NCI-H82 treated with DMSO at 0.1 percent for 48 hours (cell line): Measurements from ENCODE around the gene CSMD2.

ENCODE experiments used
- DNase-seq: peaks from one replicate; lab custom pipeline; 2025; ENCODE audit not compliant: unreplicated experiment; lab: John Stamatoyannopoulos, UW

Gene CSMD2

DNA sequence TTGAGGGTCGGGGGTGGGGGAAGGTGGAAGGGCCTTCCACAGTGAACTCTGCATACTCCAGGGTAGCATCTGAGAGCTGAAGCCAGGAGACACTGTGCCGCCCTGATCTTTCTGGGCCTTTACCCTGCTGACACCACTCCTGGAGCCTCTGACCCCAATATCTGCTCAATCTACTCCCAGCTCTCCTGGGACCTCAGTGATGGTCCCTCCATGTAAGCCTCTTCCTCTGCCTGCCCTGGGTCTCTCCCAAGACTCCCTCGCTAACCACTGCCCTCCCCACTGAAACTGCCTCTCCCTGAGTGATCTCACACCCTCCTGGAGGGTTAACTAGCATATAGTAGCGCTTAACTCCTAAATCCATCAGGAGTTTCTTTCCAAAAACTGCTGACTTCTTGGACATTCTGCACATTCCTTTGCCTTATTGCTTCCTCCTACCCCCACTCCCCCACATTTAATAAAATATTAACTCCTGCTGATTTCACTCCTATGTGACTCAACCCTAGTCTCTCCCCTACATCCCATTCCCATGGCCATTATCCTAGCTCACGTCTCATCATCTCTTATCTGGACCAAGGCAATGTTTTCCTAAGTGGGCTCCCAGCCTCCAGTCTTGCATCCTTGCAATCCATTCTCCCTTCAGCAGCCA is 155.6 kb downstream of the CSMD2 start:
- DNase-seq = no peak

DNA sequence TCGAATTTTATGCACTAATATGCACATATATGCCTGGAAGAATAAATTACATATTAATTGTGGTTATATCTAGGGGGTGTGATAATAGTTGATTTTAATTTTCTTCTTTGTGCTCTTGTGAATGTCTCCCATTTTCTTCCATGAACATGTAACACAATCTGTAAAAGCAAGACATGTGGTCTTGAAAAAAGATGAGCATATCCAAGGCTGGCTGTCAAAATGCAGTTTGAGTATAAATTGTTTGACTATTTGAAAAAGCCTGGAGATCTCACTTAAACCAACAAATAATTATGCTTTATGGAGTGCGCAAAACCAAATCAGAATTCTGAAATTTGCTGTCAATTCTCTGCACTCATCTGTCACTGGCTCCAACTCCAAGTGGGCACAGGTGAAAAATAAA is 157.3 kb downstream of the CSMD2 start:
- no peak for DNase-seq

DNA sequence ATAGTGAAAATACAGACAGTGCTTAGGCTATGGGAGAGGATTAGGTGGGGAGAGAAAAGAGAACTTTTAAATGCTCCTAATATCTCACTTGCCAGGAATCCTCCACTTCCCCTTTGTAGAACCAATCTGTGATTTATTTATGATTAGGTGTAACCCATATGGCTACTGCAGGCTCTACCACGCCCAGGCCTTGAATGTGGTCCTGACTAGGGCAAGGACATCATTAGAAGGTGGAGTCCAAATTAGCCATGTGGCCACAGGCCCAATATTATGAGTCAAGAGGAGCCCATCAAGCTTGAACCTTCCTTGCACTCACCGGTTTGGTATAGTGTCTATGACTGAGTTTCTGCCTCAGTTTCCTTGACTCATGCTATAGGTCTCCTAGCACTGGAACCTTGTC is 159.7 kb downstream of the CSMD2 start:
- no peak for DNase-seq

DNA sequence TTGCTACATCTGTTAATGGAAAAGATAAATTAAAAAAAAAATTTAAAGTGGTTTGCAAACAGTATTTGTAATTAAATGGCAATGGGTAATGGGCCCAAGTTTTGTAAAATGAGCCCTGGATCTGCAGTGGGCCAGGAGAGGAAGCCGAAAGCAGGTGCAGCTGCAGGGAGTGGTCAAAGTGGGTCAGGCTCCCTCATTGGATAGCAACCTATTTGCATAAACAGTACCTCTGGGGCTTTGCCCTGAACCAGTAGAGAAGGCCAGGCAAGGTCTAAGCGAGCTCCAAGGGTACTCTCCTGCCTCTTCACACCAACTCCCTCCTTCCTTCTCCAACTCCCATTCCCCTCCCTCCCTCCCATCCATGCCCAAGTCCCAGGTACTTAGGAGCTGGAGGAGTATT is 162.2 kb downstream of the CSMD2 start:
- no peak for DNase-seq

DNA sequence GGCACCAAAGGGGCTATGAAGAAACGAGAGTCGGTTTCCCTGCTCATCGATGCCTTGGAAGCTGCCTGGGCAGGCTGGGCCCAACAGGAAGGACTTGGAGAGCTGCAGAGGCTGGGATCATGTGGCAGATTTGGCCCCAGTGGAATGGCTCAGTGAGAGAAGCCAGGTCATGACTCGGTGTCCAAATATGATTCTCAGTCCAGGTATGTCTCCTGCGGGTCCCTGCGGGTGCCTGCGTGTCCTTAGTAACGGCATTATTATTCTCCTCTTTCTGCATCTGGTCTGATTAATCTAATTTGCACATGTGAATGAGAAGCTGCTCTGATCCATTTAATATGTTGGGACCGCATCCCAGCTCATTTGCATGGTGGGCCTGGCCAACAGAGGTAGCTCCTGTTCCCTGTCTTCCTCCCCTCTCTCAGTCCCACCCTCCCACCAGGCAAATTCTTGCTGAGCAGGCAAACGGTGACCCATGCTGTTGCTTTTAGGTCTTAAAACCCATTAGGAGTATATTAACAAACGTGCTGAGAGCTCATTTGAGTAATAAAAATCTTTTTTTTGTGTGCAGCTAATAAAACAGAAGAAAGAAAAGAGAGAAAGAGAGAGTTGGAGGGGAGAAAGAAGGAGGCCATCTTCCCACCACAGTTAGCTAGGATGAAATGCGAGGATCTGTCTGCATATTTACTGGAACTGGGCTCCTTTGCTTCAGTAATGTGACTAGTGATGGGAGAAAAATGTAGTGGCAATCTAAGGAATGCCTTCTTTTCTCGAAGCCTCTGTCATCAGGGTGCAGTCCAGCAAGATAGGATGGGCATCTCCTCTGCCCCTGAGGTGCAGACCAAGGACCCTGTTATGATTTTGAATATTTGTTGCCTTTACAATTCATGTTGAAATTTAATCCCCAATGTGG is 167.6 kb downstream of the CSMD2 start:
- peak; percentile 69 for DNase-seq

DNA sequence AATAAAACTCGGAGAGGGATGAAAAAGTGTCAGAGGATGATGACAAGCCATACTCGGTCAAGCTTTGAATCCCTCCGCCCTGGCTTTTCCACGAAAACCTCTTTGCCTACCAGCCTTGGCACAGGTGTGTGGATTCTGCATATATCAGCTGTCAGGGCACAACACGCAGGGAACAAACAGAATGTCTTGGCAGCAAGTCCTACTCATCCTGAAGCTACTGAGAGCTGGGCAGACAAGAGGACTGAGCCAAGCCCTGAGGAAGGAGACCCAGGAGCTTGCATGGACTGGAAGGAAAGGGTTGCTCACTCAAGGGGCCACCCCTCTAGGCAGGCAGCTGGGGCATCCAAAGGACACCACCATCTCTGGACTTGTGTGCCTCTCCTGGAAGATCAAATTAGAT is 168.7 kb downstream of the CSMD2 start:
- DNase-seq = no peak

DNA sequence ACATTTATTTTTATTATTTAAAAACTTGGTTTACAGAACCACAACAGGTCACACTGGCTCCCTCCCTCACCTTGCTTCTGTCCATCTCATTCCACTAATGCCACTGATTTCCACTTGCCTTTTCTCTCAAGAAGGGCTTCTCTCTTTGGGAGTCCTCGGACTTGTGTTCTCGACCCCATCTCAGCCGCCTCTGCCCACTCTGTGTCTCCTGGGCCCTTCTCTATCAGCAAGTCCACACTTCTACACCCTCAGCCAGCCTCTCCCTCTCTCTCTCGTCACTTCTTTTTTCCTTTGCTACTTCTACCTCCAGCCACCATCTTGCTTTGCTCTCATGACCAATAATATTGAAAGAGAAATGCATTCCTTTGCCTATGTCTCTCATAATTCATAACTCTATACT is 171.7 kb downstream of the CSMD2 start:
- DNase-seq = no peak

DNA sequence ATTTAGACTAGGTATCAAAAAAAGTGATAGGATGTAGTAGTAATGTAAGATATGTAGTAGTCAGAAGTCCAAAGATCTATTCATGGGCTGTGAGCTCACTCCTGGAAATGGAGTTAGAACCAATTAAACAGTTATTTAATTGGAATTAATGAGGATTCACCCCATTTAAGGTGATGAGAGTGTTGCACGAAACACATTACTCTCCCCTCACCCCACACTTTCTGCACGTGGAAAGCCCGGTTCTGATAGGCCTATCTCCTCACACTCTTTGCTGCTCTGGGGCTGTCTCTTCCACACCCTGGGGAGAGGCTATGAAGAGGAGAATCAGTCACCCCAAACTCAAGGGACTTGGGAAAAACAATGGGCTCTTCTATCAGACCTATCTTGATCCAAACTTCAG is 174.7 kb downstream of the CSMD2 start:
- DNase-seq = no peak

DNA sequence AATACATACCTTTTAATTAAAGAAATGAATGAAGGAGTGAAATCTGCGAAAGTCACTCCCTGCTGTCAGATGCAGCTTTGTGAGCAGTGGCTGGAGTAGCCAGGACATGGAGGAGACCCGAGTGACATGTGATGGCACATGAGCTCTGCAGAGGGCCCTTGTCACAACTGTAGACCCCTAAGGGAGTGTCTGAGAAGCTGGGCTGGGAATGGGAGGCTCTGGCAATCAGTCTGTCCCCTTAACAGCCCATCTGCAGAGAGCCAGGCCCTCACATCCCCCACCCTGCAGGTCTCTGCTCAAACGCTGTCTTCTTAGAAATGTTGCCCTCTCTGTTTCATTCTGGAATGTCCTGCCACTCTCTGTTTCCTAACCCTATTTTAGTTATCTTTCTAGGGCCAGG is 176.9 kb downstream of the CSMD2 start:
- DNase-seq = no peak

DNA sequence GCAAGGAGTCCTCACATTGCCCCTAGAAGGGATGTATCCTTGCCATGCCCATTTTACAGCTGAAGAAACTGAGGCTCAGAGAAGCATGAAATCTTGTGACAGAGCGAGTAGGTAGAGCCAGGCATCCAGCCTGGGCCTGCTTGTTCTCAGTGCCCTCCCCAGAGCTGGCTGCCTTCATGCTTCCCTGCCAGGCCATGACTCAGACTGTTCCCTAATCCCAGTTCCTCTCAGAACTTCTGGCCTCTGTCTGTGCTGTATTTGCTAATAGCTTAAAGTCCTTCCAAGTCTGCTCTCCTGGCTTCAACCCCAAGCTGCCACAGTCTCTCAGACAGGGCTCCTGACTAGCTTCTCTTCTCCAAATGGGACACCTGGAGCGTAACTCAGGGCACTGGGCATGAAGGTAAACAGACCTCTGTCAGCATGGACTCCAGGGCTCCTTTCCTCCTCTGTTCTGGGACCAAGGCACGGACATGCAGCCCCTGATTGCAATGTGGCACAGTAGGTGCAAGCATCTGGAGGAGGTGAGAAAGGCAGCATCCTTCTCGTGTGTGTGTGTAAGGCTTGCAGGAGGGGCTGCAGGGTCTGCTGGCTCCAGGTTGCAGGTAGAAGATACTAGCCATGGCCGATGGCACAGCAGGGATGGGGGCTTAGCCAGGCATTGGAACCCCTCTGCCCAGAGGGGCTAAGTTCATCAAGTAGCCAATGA is 178.5 kb downstream of the CSMD2 start:
- DNase-seq = no peak

DNA sequence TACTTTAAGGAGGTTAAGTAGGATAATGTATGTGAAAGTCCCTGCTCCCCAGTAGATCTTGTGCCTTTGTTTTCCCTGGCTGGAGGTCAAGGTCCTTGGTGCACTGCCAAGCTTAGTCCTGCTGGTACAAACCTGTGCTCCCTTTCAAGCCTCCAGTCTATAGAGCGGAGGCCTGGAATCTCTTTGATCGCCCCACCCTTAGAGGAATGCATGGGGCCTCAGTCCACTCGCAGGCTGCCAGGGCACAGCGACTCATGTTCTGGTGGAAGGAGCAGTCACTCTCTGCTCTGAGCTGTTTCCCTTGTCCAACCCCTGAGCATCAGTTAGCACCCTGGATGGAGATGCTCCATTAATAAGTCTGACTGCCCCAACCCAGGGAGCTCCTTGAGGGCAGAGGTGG is 179.4 kb downstream of the CSMD2 start:
- DNase-seq = no peak

DNA sequence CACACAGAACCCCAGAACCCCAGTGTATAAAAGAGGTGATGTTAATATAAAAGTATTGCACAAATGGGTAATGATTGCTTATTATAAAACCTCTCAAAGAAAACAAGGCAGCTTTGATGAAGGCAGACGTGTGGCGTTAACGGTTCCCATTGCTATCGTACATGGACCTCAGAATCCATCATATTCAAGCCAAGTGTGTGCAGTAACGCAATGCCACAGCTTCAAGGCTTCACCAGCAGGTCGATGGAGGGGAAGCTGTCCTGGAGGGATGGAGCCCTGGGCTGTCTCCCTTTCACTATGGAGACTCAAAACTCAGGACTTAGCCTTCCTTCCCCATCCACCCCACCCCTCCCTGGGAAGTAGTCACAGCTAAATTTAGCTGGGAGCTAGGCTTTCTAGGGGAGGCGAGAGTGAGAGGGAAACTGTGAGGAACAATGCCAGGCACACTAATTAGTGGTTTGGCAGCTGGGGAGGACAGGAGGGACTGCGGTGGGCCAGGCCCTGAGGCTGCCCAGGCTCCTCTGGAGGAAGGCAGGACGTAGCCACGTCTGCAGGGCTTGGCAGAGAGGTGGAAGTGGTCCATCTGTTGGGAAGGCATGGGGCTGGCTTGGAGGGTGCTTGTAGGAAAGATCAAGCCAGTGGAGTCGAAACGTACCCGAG is 180.0 kb downstream of the CSMD2 start:
- DNase-seq = no peak

DNA sequence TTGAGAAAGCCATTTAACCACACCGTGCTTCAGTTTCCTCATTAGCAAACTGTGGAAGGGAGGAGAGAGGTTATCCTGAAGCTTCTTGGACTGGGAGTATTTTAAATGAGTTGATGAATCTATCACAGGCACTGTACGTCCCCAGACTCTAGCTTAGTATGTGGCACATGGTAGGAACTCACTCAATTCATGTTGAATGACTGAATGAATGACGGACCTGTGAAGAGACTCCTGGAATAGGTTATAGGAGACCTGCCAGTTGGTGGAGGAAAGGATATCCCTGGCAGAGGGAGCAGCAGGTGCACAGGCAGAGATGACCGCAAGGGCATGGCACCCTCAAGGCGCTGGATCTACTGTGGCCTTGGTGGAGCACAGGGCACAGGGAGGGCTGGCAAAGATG is 182.6 kb downstream of the CSMD2 start:
- no peak for DNase-seq

DNA sequence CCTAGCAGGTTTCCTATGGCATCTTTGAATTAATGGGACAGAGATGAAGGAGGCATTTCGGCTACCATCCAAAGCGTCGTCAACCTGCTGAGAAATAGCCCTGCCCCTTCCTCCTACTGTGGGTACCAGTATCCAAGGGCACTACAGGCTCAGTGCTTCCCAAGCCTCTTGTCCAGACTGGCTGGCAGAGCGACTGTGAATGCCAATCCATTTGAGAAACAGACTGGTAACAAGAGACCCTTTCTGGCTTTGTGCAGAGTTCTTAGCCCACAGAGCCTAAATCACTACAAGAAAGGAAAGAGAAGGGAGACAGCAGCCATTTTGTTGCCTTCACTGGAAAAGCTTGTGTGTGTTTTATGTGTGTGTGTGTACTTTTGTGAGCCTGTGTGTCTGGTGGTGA is 185.7 kb downstream of the CSMD2 start:
- DNase-seq = no peak

DNA sequence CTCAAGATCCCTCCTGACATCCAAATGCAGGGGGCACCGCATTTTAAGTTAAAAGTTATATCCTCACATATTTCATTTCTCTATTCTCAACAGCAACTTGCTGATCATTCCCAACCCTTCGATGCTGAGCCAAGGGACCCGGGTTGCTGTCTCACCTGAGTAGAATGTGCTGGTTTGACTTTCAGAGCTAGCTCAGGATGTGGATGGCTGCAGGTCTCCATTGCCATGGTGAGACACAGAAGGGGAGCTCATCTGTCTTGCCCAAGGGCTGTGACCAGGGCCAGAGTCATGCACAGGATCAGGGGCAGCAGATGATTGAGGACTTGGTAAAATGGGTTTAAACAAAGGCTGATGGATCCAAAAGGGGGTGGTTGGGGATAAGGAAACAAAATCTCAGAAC is 189.1 kb downstream of the CSMD2 start:
- DNase-seq = no peak

DNA sequence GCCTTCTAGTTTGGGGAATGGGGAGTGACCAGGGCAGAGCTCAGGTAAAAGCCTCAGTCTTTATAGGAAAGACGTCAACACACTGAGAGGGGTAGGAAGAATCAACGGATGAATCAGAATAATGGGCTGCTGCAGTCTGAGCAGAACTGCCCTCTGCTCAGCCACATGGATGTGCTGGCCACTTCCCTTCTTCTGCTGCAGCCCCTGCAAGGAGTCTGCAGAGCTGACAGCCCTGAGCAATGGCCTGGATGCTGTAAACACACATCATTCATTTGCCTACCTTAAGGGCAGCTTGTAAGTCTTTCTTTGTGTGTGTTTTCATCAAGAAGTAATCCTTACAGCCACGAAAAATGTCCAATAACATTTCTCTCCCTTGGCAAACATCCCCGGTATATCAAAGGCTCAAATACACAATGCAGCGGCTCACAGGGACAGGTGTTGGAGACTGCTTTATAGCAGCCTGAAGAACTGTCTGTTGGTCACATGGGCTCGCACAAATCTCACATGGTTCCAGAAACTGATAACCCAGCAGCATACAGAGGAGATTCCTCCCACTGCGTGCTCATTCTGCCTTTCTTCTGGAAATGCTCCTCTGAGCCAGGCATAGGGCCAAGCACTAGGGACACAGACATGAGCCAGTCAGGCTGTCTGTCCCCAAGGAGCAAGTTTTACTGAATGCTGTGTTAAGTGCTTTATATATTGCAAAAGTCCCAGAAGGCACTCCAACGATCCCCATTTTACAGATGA is 191.1 kb downstream of the CSMD2 start:
- DNase-seq = no peak

DNA sequence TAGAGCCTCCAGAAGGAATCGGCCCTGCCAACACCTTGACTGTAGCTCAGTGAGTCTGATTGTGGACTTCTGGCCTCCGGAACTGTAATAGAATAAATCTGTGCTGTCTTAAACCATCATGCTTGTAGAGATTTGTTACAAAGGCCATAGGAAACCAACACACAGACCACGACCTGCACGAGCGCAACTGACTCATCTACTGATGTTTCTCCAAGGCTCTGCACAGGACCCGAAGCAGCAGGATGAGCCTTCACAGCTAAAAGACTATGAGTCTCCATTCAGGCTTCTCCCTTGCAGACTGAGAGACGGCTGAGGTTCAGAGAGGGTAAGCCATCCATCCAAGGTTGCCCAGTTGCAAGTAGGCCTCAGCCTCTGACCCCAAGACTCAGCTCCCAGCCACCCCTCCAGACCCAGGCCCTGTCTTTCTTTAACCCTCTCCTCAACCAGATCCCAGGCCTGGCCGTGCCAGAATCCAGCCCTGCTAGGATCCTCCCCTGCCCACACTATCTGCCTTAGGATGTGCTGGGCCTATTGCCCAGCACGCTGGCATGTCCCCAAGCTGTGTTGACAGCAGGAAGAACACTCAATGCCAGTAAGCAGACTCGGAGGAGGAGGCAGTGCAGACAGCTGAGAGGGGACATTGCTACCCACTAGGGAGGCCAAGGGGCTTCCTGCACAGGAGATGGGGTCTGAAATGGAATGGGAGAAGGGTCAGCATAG is 192.2 kb downstream of the CSMD2 start:
- DNase-seq = no peak

DNA sequence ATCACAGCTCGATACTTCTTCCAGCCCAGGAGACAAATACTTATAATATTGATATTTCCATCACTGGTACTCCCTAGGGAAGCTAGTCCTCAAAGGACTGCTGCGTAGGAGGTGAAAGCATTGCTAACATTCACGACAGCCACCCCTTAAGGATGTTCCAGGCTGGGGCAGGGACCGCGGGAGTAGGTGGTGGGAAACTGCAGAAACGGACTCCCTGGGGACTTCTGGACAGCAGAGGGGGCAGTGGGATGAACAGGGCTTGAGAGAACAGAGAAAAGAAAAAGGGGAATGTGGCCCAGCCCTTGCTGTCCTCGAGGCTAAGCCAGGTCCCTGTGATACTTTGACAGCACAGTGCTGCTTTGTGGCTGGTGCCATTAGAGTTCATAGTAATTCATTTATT is 193.1 kb downstream of the CSMD2 start:
- no peak for DNase-seq

DNA sequence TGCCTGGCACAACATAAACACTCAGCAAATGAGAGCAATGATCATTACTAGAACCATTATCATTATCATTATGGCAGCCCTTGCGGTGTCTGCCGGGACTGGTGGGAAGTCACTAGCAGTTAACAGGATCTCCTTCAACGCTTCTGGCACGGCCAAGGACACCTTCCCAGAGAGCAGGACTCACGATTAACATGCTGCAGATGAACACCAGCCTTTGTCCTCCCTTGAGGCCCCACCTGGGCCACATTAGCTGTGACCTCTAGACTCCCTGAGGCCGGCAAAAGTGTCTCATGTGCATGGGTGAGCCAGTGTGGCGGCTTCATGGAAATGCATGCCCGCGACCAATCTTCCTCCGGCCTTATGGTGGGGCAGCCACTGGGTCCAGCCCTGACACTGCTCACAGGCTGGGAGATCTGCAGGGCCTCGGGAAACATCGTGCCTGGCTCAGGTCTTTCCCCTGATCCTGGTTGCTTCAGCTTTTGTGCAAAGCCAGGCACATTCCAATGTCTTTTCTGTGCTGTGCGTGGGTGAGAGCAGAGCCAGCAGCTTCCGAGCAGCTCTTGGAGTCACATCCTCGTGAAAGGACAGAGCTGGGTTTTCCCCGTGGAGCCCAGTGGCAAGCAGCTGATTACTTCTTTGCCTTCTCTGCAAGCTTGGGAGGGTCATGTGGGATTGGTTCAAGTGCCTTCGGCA is 193.9 kb downstream of the CSMD2 start:
- no peak for DNase-seq
